K562 (cell line): ENCODE results near the gene PIH1D1. TPM values are rescaled to one million over a fixed set of nuclear protein-coding genes. Genes with fewer than 3 reads are reported as not detected.

Source experiments
- BCL6 ChIP-seq: fragments of 250-450 bp; sonication (Bioruptor Pico); IDR thresholded peaks from 2 replicates; pipeline ENCODE4 v1.4.0; 2020
- CSDE1 ChIP-seq, 2 experiments: fragments of 450-650 bp; IDR thresholded peaks; 2 replicates each; pipeline ENCODE4 v1.6.1; 2016; ENCODE audit warnings: mild to moderate bottlenecking in 1 of 2
- CXXC5 ChIP-seq: fragments of 250-450 bp; sonication (Bioruptor Pico); IDR thresholded peaks from 2 replicates; pipeline ENCODE4 v1.8.0; 2022; ENCODE audit warnings: inconsistent platforms, mild to moderate bottlenecking, moderate library complexity
- ELF4 ChIP-seq: fragments of 450-650 bp; formaldehyde crosslinking; IDR thresholded peaks from 2 replicates; pipeline ENCODE4 v1.4.0; 2022; ENCODE audit warnings: missing genetic modification characterization
- FOXP1 ChIP-seq: sonication (generic); formaldehyde crosslinking; IDR thresholded peaks from 2 replicates; pipeline ENCODE4 v1.8.0; 2022; ENCODE audit warnings: mild to moderate bottlenecking, missing genetic modification reagents
- HMG20B ChIP-seq: fragments of 250-450 bp; sonication (Bioruptor Pico); IDR thresholded peaks from 2 replicates; pipeline ENCODE4 v1.5.0; 2021; ENCODE audit warnings: mild to moderate bottlenecking
- KDM1A ChIP-seq, 2 experiments: fragments of 450-650 bp; IDR thresholded peaks; 2 replicates each; pipeline ENCODE4 v1.6.1; 2016; ENCODE audit warnings: mild to moderate bottlenecking in 2 of 2
- NONO ChIP-seq, 2 experiments: fragments of 200-400 bp in 1 of 2; fragments of 450-650 bp in 1 of 2; formaldehyde crosslinking in 1 of 2; IDR thresholded peaks; 2 replicates each; pipeline ENCODE4 v1.6.1; 2017; ENCODE audit warnings: low read depth in 2 of 2, mild to moderate bottlenecking in 2 of 2, moderate library complexity in 2 of 2, low read length in 1 of 2
- POLR2G ChIP-seq: fragments of 200-400 bp; formaldehyde crosslinking; IDR thresholded peaks from 2 replicates; pipeline ENCODE4 v1.6.1; 2017; ENCODE audit warnings: low read depth, mild to moderate bottlenecking, antibody characterized with exemption, low read length, moderate library complexity
- RBM25 ChIP-seq: fragments of 200-400 bp; formaldehyde crosslinking; IDR thresholded peaks from 2 replicates; pipeline ENCODE4 v1.6.1; 2018; ENCODE audit warnings: low read length, low read depth, moderate library complexity; ENCODE audit not compliant: severe bottlenecking
- TCF7 ChIP-seq: sonication (generic); IDR thresholded peaks from 2 replicates; pipeline ENCODE4 v1.6.1; 2016; ENCODE audit warnings: antibody characterized with exemption, borderline replicate concordance
- YY1 ChIP-seq, 3 experiments: IDR thresholded peaks; 2 replicates each; pipeline ENCODE4 v1.6.1; 2011; ENCODE audit warnings: low read length in 2 of 3, mild to moderate bottlenecking in 2 of 3, moderate library complexity in 2 of 3, borderline replicate concordance in 1 of 3, control low read depth in 1 of 3, low read depth in 1 of 3; ENCODE audit not compliant: insufficient read depth in 3 of 3, insufficient replicate concordance in 2 of 3, control insufficient read depth in 1 of 3, insufficient read length in 1 of 3; ENCODE audit errors: extremely low read depth in 1 of 3
- ZC3H4 ChIP-seq: sonication (generic); formaldehyde crosslinking; IDR thresholded peaks from 2 replicates; pipeline ENCODE4 v1.9.0; 2021; ENCODE audit warnings: missing genetic modification reagents, borderline replicate concordance
- ZFPM2 ChIP-seq: fragments of 250-450 bp; sonication (Bioruptor Pico); IDR thresholded peaks from 2 replicates; pipeline ENCODE4 v1.5.1; 2022; ENCODE audit warnings: mild to moderate bottlenecking
- polyA plus RNA-seq, 8 experiments: library from polyadenylated mRNA; depleted of rRNA in 4 of 8; stranded (reverse) in 5 of 8; unstranded in 3 of 8; fragments of >200 nt; fragmentation: Nextera tagmentation in 2 of 8; fragmentation: Illumina TruSeq in 1 of 8; extraction: Ambion mirVana in 2 of 8; extraction: Trizol in 1 of 8; gene quantifications; 2 replicates each; pipeline versions ENCODE4 v1.2.1 to v1.2.3, GENCODE V29; 2011 to 2014; ENCODE audit warnings: inconsistent platforms in 1 of 8, missing spikeins in 1 of 8
- total RNA-seq, 7 experiments: library from RNA; depleted of rRNA in 6 of 7; stranded (reverse); fragments of >200 nt in 6 of 7; fragmentation: Illumina TruSeq in 2 of 7; extraction: Trizol in 2 of 7; gene quantifications; 2 replicates each; pipeline versions ENCODE4 v1.2.1 to v1.2.3, GENCODE V29; 2011 to 2021; ENCODE audit warnings: low replicate concordance in 1 of 7
- TF ChIP-seq, protein P1 (sequence below), 2 experiments: IDR thresholded peaks; 2 replicates each; pipeline ENCODE4 v1.6.1; 2012; ENCODE audit warnings: improper control_type of control experiment in 2 of 2, low read depth in 2 of 2, low read length in 2 of 2, borderline replicate concordance in 1 of 2
- TF ChIP-seq, protein P2 (sequence below): fragments of 250-450 bp; sonication (Bioruptor Pico); IDR thresholded peaks from 2 replicates; pipeline ENCODE4 v1.9.0; 2021; ENCODE audit warnings: mild to moderate bottlenecking
- TF ChIP-seq, protein P3 (sequence below): fragments of 150-350 bp; conservative IDR thresholded peaks from 2 replicates; pipeline ENCODE4 v1.6.1; 2014; ENCODE audit warnings: low read length
- TF ChIP-seq, protein P4 (sequence below), 2 experiments: fragments of 150-350 bp in 1 of 2; IDR thresholded peaks; 2 replicates each; pipeline ENCODE4 v1.6.1; 2012 to 2016; ENCODE audit warnings: low read depth in 2 of 2, low read length in 2 of 2, mild to moderate bottlenecking in 1 of 2, moderate library complexity in 1 of 2

Gene PIH1D1
- total and polyA plus RNA-seq, 9 of the 15 experiments (the other 6 are each of a cell fraction or from before 2014, with no cell fraction given): 26.5 to 224 (median 137) TPM

DNA sequence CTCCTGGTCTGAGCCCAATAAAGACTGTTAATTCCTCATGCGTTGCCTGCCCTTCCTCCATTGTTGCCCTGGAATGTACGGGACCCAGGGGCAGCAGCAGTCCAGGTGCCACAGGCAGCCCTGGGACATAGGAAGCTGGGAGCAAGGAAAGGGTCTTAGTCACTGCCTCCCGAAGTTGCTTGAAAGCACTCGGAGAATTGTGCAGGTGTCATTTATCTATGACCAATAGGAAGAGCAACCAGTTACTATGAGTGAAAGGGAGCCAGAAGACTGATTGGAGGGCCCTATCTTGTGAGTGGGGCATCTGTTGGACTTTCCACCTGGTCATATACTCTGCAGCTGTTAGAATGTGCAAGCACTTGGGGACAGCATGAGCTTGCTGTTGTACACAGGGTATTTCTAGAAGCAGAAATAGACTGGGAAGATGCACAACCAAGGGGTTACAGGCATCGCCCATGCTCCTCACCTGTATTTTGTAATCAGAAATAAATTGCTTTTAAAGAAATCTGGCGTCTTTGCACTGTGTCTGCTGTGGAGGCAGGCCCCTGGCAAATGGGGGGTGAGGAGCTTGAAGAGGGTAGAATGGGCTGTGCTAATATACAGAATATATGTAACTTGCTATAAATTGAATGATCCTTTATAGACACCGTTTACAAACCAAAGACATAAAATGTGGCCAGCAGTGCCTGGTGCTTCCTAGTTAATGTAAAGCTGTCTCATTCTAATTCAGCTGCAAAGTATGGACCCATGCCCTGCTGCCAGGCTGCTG is 40.4 kb upstream of the PIH1D1 start (continued):
- TF ChIP-seq, protein P1, sequence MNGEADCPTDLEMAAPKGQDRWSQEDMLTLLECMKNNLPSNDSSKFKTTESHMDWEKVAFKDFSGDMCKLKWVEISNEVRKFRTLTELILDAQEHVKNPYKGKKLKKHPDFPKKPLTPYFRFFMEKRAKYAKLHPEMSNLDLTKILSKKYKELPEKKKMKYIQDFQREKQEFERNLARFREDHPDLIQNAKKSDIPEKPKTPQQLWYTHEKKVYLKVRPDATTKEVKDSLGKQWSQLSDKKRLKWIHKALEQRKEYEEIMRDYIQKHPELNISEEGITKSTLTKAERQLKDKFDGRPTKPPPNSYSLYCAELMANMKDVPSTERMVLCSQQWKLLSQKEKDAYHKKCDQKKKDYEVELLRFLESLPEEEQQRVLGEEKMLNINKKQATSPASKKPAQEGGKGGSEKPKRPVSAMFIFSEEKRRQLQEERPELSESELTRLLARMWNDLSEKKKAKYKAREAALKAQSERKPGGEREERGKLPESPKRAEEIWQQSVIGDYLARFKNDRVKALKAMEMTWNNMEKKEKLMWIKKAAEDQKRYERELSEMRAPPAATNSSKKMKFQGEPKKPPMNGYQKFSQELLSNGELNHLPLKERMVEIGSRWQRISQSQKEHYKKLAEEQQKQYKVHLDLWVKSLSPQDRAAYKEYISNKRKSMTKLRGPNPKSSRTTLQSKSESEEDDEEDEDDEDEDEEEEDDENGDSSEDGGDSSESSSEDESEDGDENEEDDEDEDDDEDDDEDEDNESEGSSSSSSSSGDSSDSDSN (IDR thresholded peaks at IDR 0.05; ENCODE audit: borderline replicate concordance in 1 of 2, low read depth in 2 of 2, low read length in 2 of 2): no peak
- no peak for TF ChIP-seq HMG20B
- no peak for TF ChIP-seq ZFPM2 (CRISPR knock-in tag)
- TF ChIP-seq FOXP1: 0 out of 2 replicates have a peak, but pooled peaks have one; percentile 19
- no peak for TF ChIP-seq CSDE1 (IDR thresholded peaks at IDR 0.05)
- no peak for TF ChIP-seq ELF4
- TF ChIP-seq, protein P2, sequence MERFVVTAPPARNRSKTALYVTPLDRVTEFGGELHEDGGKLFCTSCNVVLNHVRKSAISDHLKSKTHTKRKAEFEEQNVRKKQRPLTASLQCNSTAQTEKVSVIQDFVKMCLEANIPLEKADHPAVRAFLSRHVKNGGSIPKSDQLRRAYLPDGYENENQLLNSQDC (CRISPR knock-in tag): peak; percentile 52; the same call in 1 of the 2 replicates
- no peak for TF ChIP-seq TCF7
- no peak for TF ChIP-seq NONO (IDR thresholded peaks at IDR 0.05; ENCODE audit: low read depth in 2 of 2, low read length in 1 of 2)
- TF ChIP-seq, protein P3, sequence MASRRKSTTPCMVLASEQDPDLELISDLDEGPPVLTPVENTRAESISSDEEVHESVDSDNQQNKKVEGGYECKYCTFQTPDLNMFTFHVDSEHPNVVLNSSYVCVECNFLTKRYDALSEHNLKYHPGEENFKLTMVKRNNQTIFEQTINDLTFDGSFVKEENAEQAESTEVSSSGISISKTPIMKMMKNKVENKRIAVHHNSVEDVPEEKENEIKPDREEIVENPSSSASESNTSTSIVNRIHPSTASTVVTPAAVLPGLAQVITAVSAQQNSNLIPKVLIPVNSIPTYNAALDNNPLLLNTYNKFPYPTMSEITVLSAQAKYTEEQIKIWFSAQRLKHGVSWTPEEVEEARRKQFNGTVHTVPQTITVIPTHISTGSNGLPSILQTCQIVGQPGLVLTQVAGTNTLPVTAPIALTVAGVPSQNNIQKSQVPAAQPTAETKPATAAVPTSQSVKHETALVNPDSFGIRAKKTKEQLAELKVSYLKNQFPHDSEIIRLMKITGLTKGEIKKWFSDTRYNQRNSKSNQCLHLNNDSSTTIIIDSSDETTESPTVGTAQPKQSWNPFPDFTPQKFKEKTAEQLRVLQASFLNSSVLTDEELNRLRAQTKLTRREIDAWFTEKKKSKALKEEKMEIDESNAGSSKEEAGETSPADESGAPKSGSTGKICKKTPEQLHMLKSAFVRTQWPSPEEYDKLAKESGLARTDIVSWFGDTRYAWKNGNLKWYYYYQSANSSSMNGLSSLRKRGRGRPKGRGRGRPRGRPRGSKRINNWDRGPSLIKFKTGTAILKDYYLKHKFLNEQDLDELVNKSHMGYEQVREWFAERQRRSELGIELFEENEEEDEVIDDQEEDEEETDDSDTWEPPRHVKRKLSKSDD: no peak
- no peak for TF ChIP-seq ZC3H4 (CRISPR knock-in tag)
- peak; percentile 8; the same call in 1 of the 2 replicates for TF ChIP-seq BCL6 (CRISPR knock-in tag)
- no peak for TF ChIP-seq CXXC5 (CRISPR knock-in tag)
- TF ChIP-seq KDM1A (IDR thresholded peaks at IDR 0.05): no peak
- TF ChIP-seq, protein P4, sequence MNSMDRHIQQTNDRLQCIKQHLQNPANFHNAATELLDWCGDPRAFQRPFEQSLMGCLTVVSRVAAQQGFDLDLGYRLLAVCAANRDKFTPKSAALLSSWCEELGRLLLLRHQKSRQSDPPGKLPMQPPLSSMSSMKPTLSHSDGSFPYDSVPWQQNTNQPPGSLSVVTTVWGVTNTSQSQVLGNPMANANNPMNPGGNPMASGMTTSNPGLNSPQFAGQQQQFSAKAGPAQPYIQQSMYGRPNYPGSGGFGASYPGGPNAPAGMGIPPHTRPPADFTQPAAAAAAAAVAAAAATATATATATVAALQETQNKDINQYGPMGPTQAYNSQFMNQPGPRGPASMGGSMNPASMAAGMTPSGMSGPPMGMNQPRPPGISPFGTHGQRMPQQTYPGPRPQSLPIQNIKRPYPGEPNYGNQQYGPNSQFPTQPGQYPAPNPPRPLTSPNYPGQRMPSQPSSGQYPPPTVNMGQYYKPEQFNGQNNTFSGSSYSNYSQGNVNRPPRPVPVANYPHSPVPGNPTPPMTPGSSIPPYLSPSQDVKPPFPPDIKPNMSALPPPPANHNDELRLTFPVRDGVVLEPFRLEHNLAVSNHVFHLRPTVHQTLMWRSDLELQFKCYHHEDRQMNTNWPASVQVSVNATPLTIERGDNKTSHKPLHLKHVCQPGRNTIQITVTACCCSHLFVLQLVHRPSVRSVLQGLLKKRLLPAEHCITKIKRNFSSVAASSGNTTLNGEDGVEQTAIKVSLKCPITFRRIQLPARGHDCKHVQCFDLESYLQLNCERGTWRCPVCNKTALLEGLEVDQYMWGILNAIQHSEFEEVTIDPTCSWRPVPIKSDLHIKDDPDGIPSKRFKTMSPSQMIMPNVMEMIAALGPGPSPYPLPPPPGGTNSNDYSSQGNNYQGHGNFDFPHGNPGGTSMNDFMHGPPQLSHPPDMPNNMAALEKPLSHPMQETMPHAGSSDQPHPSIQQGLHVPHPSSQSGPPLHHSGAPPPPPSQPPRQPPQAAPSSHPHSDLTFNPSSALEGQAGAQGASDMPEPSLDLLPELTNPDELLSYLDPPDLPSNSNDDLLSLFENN (IDR thresholded peaks at IDR 0.05; ENCODE audit: low read depth in 2 of 2, low read length in 2 of 2): peak in 1 of 2 experiments; percentile 29; a peak in 1 of 4 replicates
- TF ChIP-seq YY1 (IDR thresholded peaks at IDR 0.05; ENCODE audit: borderline replicate concordance in 1 of 3, control insufficient read depth in 1 of 3, extremely low read depth in 1 of 3, insufficient read depth in 3 of 3, insufficient read length in 1 of 3, insufficient replicate concordance in 2 of 3, low read depth in 1 of 3, low read length in 2 of 3): no peak
- peak; percentile 46; the same call in 1 of the 2 replicates for TF ChIP-seq POLR2G
- no peak for TF ChIP-seq RBM25
